MCF 10A (cell line): Measurements from ENCODE around the gene PI16. TPM values are rescaled to one million over a fixed set of nuclear protein-coding genes. Genes with fewer than 3 reads are reported as not detected.
A peak's percentile ranks its signal among the peaks of the same experiment; 100 is the strongest.

Source experiments
- BruUV-seq: library from RNA; stranded (reverse); fragments of 400-500 nt; replicated peaks from 2 replicates; lab custom pipeline; 2021; lab: Mats Ljungman, UMichigan
- CTCF ChIA-PET: fragments of 300-600 bp; sonication (Branson Sonifier 250); formaldehyde crosslinking; extraction: SDS; loops from one replicate; lab custom pipeline; 2021; ENCODE audit warnings: antibody characterized with exemption, inconsistent platforms; lab: Yijun Ruan, JAX
- POLR2A ChIA-PET: fragments of 300-600, 350-650 bp; sonication (Branson Sonifier 250); formaldehyde crosslinking; extraction: SDS; loops from one replicate; lab custom pipeline; 2020; ENCODE audit warnings: antibody characterized with exemption, inconsistent platforms; lab: Yijun Ruan, JAX
- DNase-seq: peaks from one replicate; pipeline ENCODE4 v3.0.0-alpha.2; 2018; ENCODE audit not compliant: unreplicated experiment
- H3K27ac Mint-ChIP-seq: one replicate; pipeline ENCODE4 v1.8.0; 2022; ENCODE audit warnings: mild to moderate bottlenecking, low read depth, mixed read lengths; ENCODE audit not compliant: unreplicated experiment
- H3K27me3 Mint-ChIP-seq: one replicate; pipeline ENCODE4 v1.8.0; 2022; ENCODE audit warnings: mixed read lengths; ENCODE audit not compliant: insufficient read depth, unreplicated experiment
- H3K36me3 Mint-ChIP-seq: one replicate; pipeline ENCODE4 v1.8.0; 2022; ENCODE audit warnings: mild to moderate bottlenecking, moderate library complexity, mixed read lengths; ENCODE audit not compliant: insufficient read depth, unreplicated experiment
- H3K4me1 Mint-ChIP-seq: one replicate; pipeline ENCODE4 v1.8.0; 2022; ENCODE audit warnings: mixed read lengths; ENCODE audit not compliant: insufficient read depth, unreplicated experiment
- H3K4me3 Mint-ChIP-seq: one replicate; pipeline ENCODE4 v1.8.0; 2022; ENCODE audit warnings: mild to moderate bottlenecking, moderate library complexity, mixed read lengths; ENCODE audit not compliant: unreplicated experiment
- H3K9me3 Mint-ChIP-seq: one replicate; pipeline ENCODE4 v1.8.0; 2022; ENCODE audit warnings: mixed read lengths; ENCODE audit not compliant: unreplicated experiment
- intact Hi-C: fragments of 100-400 bp; cut with micrococcal nuclease; formaldehyde crosslinking; loops from 2 replicates; pipeline ENCODE4 v1.14.1; 2022
- total RNA-seq: library from RNA; stranded (reverse); gene quantifications from 2 replicates; pipeline ENCODE4 v1.2.3, GENCODE V29; 2022
- TF ChIP-seq, protein P1 (sequence below): fragments of 200-600 bp; IDR thresholded peaks from one replicate; pipeline ENCODE4 v1.8.0; 2022; ENCODE audit warnings: antibody characterized with exemption, mild to moderate bottlenecking; ENCODE audit not compliant: unreplicated experiment

PI16 gene
- total RNA-seq, 1 experiment from 2014 or later = not detected

DNA sequence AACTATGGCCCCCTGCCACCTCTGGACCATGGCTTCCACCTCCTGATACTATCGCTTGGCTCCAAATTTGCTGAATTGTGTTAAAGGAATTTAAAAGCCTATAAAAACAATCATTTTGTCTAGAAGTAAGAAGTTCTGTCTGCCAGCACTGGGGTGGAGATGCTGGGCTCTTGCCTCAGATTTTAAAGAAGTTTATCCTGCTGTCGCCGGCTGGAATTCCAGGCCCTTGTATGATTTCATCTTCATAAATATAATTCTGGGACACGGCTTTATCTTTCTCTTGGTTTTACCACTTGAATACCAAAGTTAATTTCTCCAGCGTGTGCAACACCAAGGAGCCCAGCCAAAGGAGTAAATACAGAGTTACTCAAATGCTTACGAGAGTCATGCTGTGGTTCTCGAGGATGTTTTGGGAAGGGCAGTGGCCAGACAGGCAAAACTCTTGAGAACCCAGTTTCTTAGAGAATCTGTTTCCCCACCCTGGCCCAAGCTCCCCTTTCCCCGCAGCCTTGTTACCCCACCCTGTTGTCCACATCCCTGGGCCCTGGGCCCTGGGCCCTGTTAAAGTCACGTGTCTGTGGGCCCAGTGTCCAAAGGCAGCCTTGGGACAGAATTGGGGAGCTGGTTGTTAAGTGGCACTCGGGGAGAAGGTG, 36.9 kb upstream of the PI16 start:
- H3K4me3 Mint-ChIP-seq = no peak overlapping the region
- no peaks in the 10 kb centered on the region for H3K27me3 Mint-ChIP-seq
- H3K36me3 Mint-ChIP-seq = peaks cover 81% of the 10 kb centered on the region
- H3K9me3 Mint-ChIP-seq = no peaks in the 10 kb centered on the region
- intact Hi-C loops = no loop called here
- H3K27ac Mint-ChIP-seq = no peak overlapping the region
- no TSS peak for BruUV-seq
- ChIA-PET CTCF (interaction anchor here (0.6 to 0.8 kb wide), 2 partner anchors 65 to 102 kb away, joined by 3 to 4 read pairs; no protein-coding TSS in a partner anchor), POLR2A (no interaction called here)
- TF ChIP-seq, protein P1, sequence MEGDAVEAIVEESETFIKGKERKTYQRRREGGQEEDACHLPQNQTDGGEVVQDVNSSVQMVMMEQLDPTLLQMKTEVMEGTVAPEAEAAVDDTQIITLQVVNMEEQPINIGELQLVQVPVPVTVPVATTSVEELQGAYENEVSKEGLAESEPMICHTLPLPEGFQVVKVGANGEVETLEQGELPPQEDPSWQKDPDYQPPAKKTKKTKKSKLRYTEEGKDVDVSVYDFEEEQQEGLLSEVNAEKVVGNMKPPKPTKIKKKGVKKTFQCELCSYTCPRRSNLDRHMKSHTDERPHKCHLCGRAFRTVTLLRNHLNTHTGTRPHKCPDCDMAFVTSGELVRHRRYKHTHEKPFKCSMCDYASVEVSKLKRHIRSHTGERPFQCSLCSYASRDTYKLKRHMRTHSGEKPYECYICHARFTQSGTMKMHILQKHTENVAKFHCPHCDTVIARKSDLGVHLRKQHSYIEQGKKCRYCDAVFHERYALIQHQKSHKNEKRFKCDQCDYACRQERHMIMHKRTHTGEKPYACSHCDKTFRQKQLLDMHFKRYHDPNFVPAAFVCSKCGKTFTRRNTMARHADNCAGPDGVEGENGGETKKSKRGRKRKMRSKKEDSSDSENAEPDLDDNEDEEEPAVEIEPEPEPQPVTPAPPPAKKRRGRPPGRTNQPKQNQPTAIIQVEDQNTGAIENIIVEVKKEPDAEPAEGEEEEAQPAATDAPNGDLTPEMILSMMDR = no peak
- no peak for DNase-seq
- peaks cover 16% of the 10 kb centered on the region for H3K4me1 Mint-ChIP-seq

DNA sequence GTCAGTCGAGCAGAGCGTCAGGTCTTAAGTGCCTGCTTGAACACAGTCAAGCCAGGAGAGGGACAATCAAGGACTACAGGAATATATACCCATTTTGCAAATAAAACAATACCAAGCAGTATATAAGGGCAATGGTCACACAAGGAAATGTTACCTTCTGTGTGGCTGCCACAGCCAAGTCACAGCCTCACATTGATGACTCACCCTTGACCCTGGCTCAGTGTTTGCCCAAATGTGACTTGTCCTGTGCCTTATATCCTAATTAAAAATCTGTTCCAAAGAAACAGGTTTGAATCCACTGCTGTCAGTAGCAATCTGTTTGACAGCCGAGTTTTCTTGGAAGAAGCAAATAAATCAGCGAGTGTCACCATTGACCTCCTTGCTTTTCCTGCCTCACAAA, 34.5 kb upstream of the PI16 start:
- no peak overlapping the region for H3K4me3 Mint-ChIP-seq
- POLR2A ChIA-PET = interaction anchor here (0.6 to 1.6 kb wide), 2 partner anchors 13 to 356 kb away, joined by 3 read pairs; no protein-coding TSS in a partner anchor

DNA sequence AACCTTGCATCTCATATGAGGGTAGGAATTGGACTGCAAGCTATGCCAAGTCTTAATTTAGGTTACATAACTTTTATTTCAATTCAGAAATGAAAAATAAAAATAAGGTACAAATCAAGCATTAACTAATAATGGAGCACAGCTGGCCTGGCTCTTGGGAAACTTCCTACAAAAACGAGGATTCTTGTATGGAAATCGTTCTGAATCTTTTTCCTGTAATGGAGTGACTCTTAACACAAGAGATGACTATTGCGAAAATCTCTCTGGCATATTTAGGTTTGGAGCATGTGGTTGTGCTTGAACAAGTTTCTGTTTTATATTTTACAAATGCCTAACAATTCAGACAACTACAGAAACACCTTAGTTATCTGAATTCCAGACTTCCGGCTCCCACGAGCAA, 34.0 kb upstream of the PI16 start:
- TF ChIP-seq, protein P1 = no peak
- DNase-seq = no peak
- intact Hi-C loops = no loop called here
- H3K4me1 Mint-ChIP-seq = no peaks in the 10 kb centered on the region
- H3K9me3 Mint-ChIP-seq = no peaks in the 10 kb centered on the region
- no peak overlapping the region for H3K4me3 Mint-ChIP-seq
- POLR2A ChIA-PET = interaction anchor here (0.6 to 1.6 kb wide), 2 partner anchors 12 to 20 kb away, joined by 3 to 5 read pairs; no protein-coding TSS in a partner anchor
- CTCF ChIA-PET = interaction anchor here (0.7 to 1.5 kb wide), 2 partner anchors 35 to 65 kb away, joined by 3 to 4 read pairs; partner anchors contain the start of gene MTCH1
- H3K27ac Mint-ChIP-seq = no peak overlapping the region
- no peaks in the 10 kb centered on the region for H3K27me3 Mint-ChIP-seq
- no TSS peak for BruUV-seq
- peaks cover 88% of the 10 kb centered on the region for H3K36me3 Mint-ChIP-seq

More for the DNA sequence above, 34.5 kb upstream of the PI16 start:
- intact Hi-C loops = no loop called here
- CTCF ChIA-PET = interaction anchor here (1.5 kb wide), 1 partner anchor 35 kb away, joined by 4 read pairs; no protein-coding TSS in a partner anchor
- TF ChIP-seq, protein P1 = no peak
- BruUV-seq = no TSS peak
- H3K27me3 Mint-ChIP-seq = no peaks in the 10 kb centered on the region
- H3K27ac Mint-ChIP-seq = no peak overlapping the region
- DNase-seq = no peak
- H3K4me1 Mint-ChIP-seq = no peaks in the 10 kb centered on the region
- peaks cover 92% of the 10 kb centered on the region for H3K36me3 Mint-ChIP-seq
- no peaks in the 10 kb centered on the region for H3K9me3 Mint-ChIP-seq

DNA sequence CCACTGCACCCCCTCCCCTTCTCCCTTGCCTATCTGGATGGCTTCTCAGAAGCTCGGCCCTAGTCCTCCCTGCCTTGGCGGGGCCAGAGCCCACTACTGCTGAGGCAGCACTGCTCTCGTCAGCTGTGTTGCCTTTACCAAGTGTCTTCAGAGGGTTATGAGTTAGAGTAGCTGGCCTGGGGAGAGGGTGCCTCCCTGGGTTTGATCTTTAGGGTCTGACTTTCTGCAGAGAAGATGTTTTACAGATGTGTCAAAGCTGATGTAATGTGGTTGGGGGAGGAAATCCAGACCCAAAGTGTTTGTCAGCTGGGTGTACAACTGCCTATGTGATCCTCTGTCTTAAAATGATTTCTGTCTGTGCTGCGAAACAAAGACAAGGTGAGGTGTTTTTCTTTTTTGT, 30.4 kb upstream of the PI16 start:
- H3K4me3 Mint-ChIP-seq = no peak overlapping the region
- TSS peak; percentile 26 for BruUV-seq
- CTCF ChIA-PET = interaction anchor here (0.6 to 1.2 kb wide), 3 partner anchors 39 to 94 kb away, joined by 3 read pairs; no protein-coding TSS in a partner anchor
- TF ChIP-seq, protein P1 = no peak
- POLR2A ChIA-PET = interaction anchor here (0.8 kb wide), 1 partner anchor 62 kb away, joined by 3 read pairs; the partner anchor contains the start of gene MTCH1
- no peak for DNase-seq
- H3K27me3 Mint-ChIP-seq = no peaks in the 10 kb centered on the region
- H3K27ac Mint-ChIP-seq = no peak overlapping the region
- peaks cover 70% of the 10 kb centered on the region for H3K36me3 Mint-ChIP-seq
- intact Hi-C loops = no loop called here
- H3K4me1 Mint-ChIP-seq = peaks cover 3% of the 10 kb centered on the region
- no peaks in the 10 kb centered on the region for H3K9me3 Mint-ChIP-seq
